ENCODE measurements around the gene ADAMTSL1. TPM values are rescaled to one million over a fixed set of nuclear protein-coding genes. Genes with fewer than 3 reads are reported as not detected.
"Not testable (repeated sequence)": the region's sequence is repeated elsewhere in the genome, so short reads cannot be mapped to it uniquely, and the experiment has no call there.

ADAMTSL1 gene
- total RNA-seq, 8 experiments from 2014 or later = 5.3 to 87.8 (median 11.5) TPM

- Histone ChIP-seq H3K4me3 (no peak overlapping the region), H3K4me1 (replicated peaks in 1 of 2) (no peaks in the 10 kb centered on the region), H3K27ac (no peak overlapping the region)
- no peak for ATAC-seq (replicated peaks in 6 of 8)
- in situ Hi-C loops (cut with MboI; ENCODE audit: low pct_unique_long_range_greater_than_20kb in 2 of 9, low sequenced_read_pairs in 9 of 9, unreplicated experiment in 9 of 9) = no loop called here
- 40 to 100% (median 83%) methylated on average over 1 to 6 of the region's 7 CpGs; no CpG with 5 or more reads in 2 of the 10 experiments for WGBS, 10 experiments
Measured at GRCh38 chr9:18928711-18929110, 454.8 kb downstream of the ADAMTSL1 start.

DNA sequence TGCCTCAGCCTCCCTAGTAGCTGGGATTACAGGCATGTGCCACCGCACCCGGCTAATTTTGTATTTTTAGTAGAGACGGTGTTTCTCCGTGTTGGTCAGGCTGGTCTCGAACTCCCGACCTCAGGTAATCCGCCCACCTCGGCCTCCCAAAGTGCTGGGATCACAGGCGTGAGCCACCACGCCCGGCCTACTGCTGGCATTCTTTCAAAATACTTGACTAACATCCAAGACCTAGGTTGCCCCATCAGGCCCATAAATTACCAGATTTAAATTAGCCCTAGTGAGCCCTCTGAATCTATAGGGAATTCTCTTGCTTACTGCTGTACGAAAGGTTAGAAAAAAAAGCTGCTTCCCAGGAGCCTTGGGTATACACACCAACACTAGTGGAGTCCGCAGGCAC lies 456.7 kb downstream of the ADAMTSL1 start:
- 0 to 95% (median 77%) methylated on average over 1 to 5 of the region's 13 CpGs; no CpG with 5 or more reads in 5 of the 10 experiments for WGBS, 10 experiments
- in situ Hi-C loops (cut with MboI; ENCODE audit: low pct_unique_long_range_greater_than_20kb in 2 of 9, low sequenced_read_pairs in 9 of 9, unreplicated experiment in 9 of 9) = not testable (repeated sequence)

GRCh38 chr9:18935541-18935940 lies 461.6 kb downstream of the ADAMTSL1 start:
- in situ Hi-C loops (cut with MboI; ENCODE audit: low pct_unique_long_range_greater_than_20kb in 2 of 9, low sequenced_read_pairs in 9 of 9, unreplicated experiment in 9 of 9) = no loop called here
- 10 to 100% (median 71%) methylated on average over 1 to 2 of the region's 2 CpGs; no CpG with 5 or more reads in 3 of the 10 experiments for WGBS, 10 experiments
- Histone ChIP-seq H3K4me3 (no peak overlapping the region), H3K27ac (no peak overlapping the region), H3K4me1 (replicated peaks in 1 of 2) (no peaks in the 10 kb centered on the region)
- ATAC-seq (replicated peaks in 6 of 8) = no peak

More for the DNA sequence above, 456.7 kb downstream of the ADAMTSL1 start:
- not testable (repeated sequence) for ATAC-seq (replicated peaks in 6 of 8); H3K27ac ChIP-seq; H3K4me1 ChIP-seq (replicated peaks in 1 of 2); H3K4me3 ChIP-seq

GRCh38 chr9:18936094-18936871 lies 462.3 kb downstream of the ADAMTSL1 start:
- no peak overlapping the region for H3K4me3 ChIP-seq
- in situ Hi-C loops (cut with MboI; ENCODE audit: low pct_unique_long_range_greater_than_20kb in 2 of 9, low sequenced_read_pairs in 9 of 9, unreplicated experiment in 9 of 9) = no loop called here
- H3K4me1 ChIP-seq (replicated peaks in 1 of 2) = no peaks in the 10 kb centered on the region
- WGBS, 10 experiments = 17 to 90% (median 60%) methylated on average over 1 to 5 of the region's 7 CpGs; no CpG with 5 or more reads in 1 of the 10 experiments
- ATAC-seq (replicated peaks in 6 of 8) = no peak
- no peak overlapping the region for H3K27ac ChIP-seq

- WGBS, 10 experiments = 0 to 100% (median 83%) methylated on average over 1 to 5 of the region's 5 CpGs; no CpG with 5 or more reads in 4 of the 10 experiments
- in situ Hi-C loops (cut with MboI; ENCODE audit: low pct_unique_long_range_greater_than_20kb in 2 of 9, low sequenced_read_pairs in 9 of 9, unreplicated experiment in 9 of 9) = no loop called here
- no peak for ATAC-seq (replicated peaks in 6 of 8)
- Histone ChIP-seq H3K4me1 (replicated peaks in 1 of 2) (no peaks in the 10 kb centered on the region), H3K27ac (no peak overlapping the region), H3K4me3 (no peak overlapping the region)
Measured at GRCh38 chr9:18939943-18940342, 466.0 kb downstream of the ADAMTSL1 start.

GRCh38 chr9:18941060-18941740 lies 467.2 kb downstream of the ADAMTSL1 start:
- in situ Hi-C loops (cut with MboI; ENCODE audit: low pct_unique_long_range_greater_than_20kb in 2 of 9, low sequenced_read_pairs in 9 of 9, unreplicated experiment in 9 of 9) = no loop called here
- H3K4me3 ChIP-seq = no peak overlapping the region
- 50 to 100% (median 88%) methylated on average over 1 to 8 of the region's 8 CpGs for WGBS, 10 experiments
- ATAC-seq (replicated peaks in 6 of 8) = no peak
- no peak overlapping the region for H3K27ac ChIP-seq
- no peaks in the 10 kb centered on the region for H3K4me1 ChIP-seq (replicated peaks in 1 of 2)

DNA sequence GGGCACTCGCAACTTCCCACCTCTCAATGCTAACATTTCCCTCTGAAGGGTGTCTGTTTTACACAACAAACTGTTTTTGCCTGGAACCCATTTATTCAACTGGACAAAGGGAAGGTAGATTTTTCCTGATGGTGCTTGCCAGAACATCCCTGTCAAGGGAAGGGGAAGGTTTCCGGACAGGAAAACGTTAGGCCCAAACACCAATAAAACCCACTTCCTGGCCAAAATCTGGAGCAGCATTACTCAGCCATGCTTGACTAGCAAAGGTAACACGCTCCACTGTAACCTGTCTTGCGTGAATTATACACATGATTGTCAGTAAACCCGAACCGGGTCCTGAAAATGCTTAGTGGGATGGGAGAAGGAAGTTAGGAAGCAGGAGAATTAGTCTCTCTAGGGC lies 468.8 kb downstream of the ADAMTSL1 start:
- 50 to 100% (median 81%) methylated on average over 1 to 6 of the region's 7 CpGs; no CpG with 5 or more reads in 1 of the 10 experiments for WGBS, 10 experiments
- ATAC-seq (replicated peaks in 6 of 8) = no peak
- Histone ChIP-seq H3K27ac (no peak overlapping the region), H3K4me3 (no peak overlapping the region), H3K4me1 (replicated peaks in 1 of 2) (no peaks in the 10 kb centered on the region)
- in situ Hi-C loops (cut with MboI; ENCODE audit: low pct_unique_long_range_greater_than_20kb in 2 of 9, low sequenced_read_pairs in 9 of 9, unreplicated experiment in 9 of 9) = no loop called here

- WGBS, 10 experiments = 20 to 94% (median 74%) methylated on average over 1 to 3 of the region's 4 CpGs; no CpG with 5 or more reads in 3 of the 10 experiments
- Histone ChIP-seq H3K4me3 (no peak overlapping the region), H3K27ac (no peak overlapping the region), H3K4me1 (replicated peaks in 1 of 2) (no peaks in the 10 kb centered on the region)
- in situ Hi-C loops (cut with MboI; ENCODE audit: low pct_unique_long_range_greater_than_20kb in 2 of 9, low sequenced_read_pairs in 9 of 9, unreplicated experiment in 9 of 9) = no loop called here
- peak in 6 of 8 experiments; percentile 52 to 99 (median 63) for ATAC-seq (replicated peaks in 6 of 8)
Measured at GRCh38 chr9:18947892-18948339, 474.0 kb downstream of the ADAMTSL1 start.

DNA sequence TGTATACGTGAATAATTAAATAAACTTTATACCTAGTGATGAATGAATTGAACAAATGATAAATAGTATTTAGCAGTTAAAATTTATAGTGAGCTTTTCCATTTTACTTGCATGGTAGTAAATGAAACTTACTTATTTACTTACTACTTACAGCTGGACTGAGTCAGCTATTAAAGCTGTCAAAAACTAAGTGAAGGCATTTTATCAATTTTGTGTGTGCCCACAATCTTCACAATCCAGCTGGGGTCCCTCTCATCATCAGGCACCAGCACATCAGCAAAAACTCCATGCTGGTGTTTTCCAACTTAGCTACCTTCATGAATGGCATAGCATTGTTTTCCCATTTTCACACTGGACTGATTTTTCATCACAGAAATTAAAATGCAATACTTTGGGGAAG lies 478.0 kb downstream of the ADAMTSL1 start:
- WGBS, 10 experiments = 27 to 100% (median 78%) methylated on average over 1 of the region's 1 CpG

DNA sequence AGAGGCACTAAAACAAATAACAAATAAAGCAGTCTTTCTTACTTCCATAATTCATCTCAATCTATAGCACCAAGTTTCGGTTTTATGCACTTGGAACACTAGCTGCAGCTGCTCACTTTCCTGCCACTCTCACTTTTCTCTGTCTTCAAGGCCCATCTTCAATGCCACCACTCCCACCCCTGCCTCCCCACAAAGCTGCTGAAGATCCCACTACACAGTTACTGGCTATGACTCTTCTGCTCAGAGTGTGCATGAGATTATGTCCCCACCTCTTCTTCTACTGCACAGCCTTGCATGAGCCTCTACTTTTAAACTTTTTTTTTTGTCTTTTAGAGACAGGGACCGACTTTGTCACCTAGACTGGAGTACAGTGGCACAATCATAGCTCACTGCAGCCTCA lies 481.7 kb downstream of the ADAMTSL1 start:
- Histone ChIP-seq H3K4me3 (no peak overlapping the region), H3K27ac (no peak overlapping the region), H3K4me1 (replicated peaks in 1 of 2) (no peaks in the 10 kb centered on the region)
- WGBS, 10 experiments = 10 to 79% (median 55%) methylated on average over 1 to 2 of the region's 2 CpGs; no CpG with 5 or more reads in 1 of the 10 experiments
- ATAC-seq (replicated peaks in 6 of 8) = no peak
- in situ Hi-C loops (cut with MboI; ENCODE audit: low pct_unique_long_range_greater_than_20kb in 2 of 9, low sequenced_read_pairs in 9 of 9, unreplicated experiment in 9 of 9) = no loop called here

More for the DNA sequence above, 478.0 kb downstream of the ADAMTSL1 start:
- no peak overlapping the region for H3K4me3 ChIP-seq
- H3K4me1 ChIP-seq (replicated peaks in 1 of 2) = no peaks in the 10 kb centered on the region
- ATAC-seq (replicated peaks in 6 of 8) = no peak
- in situ Hi-C loops (cut with MboI; ENCODE audit: low pct_unique_long_range_greater_than_20kb in 2 of 9, low sequenced_read_pairs in 9 of 9, unreplicated experiment in 9 of 9) = no loop called here
- H3K27ac ChIP-seq = no peak overlapping the region
